ENCODE data around the gene NR2E3. TPM values are rescaled to one million over a fixed set of nuclear protein-coding genes. Genes with fewer than 3 reads are reported as not detected.

NR2E3 gene
- total RNA-seq, 4 donors from 2014 or later, result 0.13 to 0.38 (median 0.27) TPM

- Histone ChIP-seq H3K9me3 (no peaks in the 10 kb centered on the region), H3K36me3 (no peaks in the 10 kb centered on the region), H3K27ac (no peak overlapping the region), H3K4me3 (no peak overlapping the region), H3K27me3 (no peaks in the 10 kb centered on the region), H3K4me1 (no peaks in the 10 kb centered on the region)
- no peak for DNase-seq
- no peak for TF ChIP-seq POLR2A (IDR thresholded peaks at IDR 0.05)
- TF ChIP-seq, protein P1, sequence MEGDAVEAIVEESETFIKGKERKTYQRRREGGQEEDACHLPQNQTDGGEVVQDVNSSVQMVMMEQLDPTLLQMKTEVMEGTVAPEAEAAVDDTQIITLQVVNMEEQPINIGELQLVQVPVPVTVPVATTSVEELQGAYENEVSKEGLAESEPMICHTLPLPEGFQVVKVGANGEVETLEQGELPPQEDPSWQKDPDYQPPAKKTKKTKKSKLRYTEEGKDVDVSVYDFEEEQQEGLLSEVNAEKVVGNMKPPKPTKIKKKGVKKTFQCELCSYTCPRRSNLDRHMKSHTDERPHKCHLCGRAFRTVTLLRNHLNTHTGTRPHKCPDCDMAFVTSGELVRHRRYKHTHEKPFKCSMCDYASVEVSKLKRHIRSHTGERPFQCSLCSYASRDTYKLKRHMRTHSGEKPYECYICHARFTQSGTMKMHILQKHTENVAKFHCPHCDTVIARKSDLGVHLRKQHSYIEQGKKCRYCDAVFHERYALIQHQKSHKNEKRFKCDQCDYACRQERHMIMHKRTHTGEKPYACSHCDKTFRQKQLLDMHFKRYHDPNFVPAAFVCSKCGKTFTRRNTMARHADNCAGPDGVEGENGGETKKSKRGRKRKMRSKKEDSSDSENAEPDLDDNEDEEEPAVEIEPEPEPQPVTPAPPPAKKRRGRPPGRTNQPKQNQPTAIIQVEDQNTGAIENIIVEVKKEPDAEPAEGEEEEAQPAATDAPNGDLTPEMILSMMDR (IDR thresholded peaks at IDR 0.05), result no peak
- 61 to 62% methylated on average over 4 of the region's 7 CpGs for whole genome bisulfite sequencing, 2 donors
- intact Hi-C loops (cut with DNase I), result loop anchor here (10.0 kb wide), 1 partner anchor 348 kb away; no protein-coding TSS in a partner anchor
Measured at GRCh38 chr15:71806452-71806931, 3.9 kb upstream of the NR2E3 start.

- intact Hi-C loops (cut with DNase I), result loop anchor here (10.0 kb wide), 1 partner anchor 348 kb away; no protein-coding TSS in a partner anchor
- no peaks in the 10 kb centered on the region for H3K4me1 ChIP-seq
- no peak overlapping the region for H3K4me3 ChIP-seq
- no peak for DNase-seq
- no peaks in the 10 kb centered on the region for H3K9me3 ChIP-seq
- H3K36me3 ChIP-seq, result no peaks in the 10 kb centered on the region
- TF ChIP-seq POLR2A (IDR thresholded peaks at IDR 0.05), result no peak
- TF ChIP-seq, protein P1 (IDR thresholded peaks at IDR 0.05), result no peak
- H3K27ac ChIP-seq, result no peak overlapping the region
- H3K27me3 ChIP-seq, result no peaks in the 10 kb centered on the region
- 79 to 82% methylated on average over 9 to 12 of the region's 15 CpGs for WGBS, 2 donors
Measured at GRCh38 chr15:71807125-71807629, 3.2 kb upstream of the NR2E3 start.

DNA sequence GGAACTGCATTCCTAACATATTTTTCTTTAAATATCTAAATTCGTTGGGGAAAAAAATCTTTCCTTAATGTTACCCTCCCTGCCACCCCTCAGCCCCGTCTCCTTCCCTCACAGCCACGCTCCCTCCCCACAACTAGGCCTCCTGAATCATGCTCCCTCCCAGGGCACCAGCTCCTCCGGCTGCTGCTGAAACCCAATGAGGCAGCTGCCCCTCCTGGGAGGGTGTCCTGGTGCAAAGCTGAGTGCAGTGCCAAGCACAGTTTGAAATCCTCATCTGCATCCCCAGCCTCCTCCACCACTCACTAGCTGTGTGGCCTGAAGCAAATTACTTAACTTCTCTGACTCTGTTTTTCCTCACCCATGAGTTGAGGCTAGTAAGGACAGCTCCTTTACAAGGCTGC is 2.7 kb upstream of the NR2E3 start:
- intact Hi-C loops (cut with DNase I), result loop anchor here (10.0 kb wide), 1 partner anchor 347 kb away; no protein-coding TSS in a partner anchor
- no peaks in the 10 kb centered on the region for H3K36me3 ChIP-seq
- TF ChIP-seq POLR2A (IDR thresholded peaks at IDR 0.05), result no peak
- TF ChIP-seq, protein P1 (IDR thresholded peaks at IDR 0.05), result no peak
- no peaks in the 10 kb centered on the region for H3K9me3 ChIP-seq
- 40 to 56% methylated on average over 3 to 4 of the region's 4 CpGs for WGBS, 2 donors
- no peak for DNase-seq
- no peaks in the 10 kb centered on the region for H3K4me1 ChIP-seq
- no peak overlapping the region for H3K4me3 ChIP-seq
- no peak overlapping the region for H3K27ac ChIP-seq
- H3K27me3 ChIP-seq, result no peaks in the 10 kb centered on the region

- 75 to 87% methylated on average over 6 to 12 of the region's 18 CpGs for WGBS, 2 donors
Measured at GRCh38 chr15:71808311-71809020, 1.9 kb upstream of the NR2E3 start.

More at GRCh38 chr15:71808311-71809020, 1.9 kb upstream of the NR2E3 start:
- intact Hi-C loops (cut with DNase I), result loop anchor here (10.0 kb wide), 1 partner anchor 346 kb away; no protein-coding TSS in a partner anchor
- Histone ChIP-seq H3K36me3 (no peaks in the 10 kb centered on the region), H3K4me3 (no peak overlapping the region), H3K27ac (no peak overlapping the region), H3K27me3 (no peaks in the 10 kb centered on the region), H3K4me1 (no peaks in the 10 kb centered on the region), H3K9me3 (no peaks in the 10 kb centered on the region)
- no peak for DNase-seq
- TF ChIP-seq, protein P1 (IDR thresholded peaks at IDR 0.05), result no peak
- no peak for TF ChIP-seq POLR2A (IDR thresholded peaks at IDR 0.05)

Measured in esophagus squamous epithelium (tissue), 5 donors.